Uterus (tissue), 4 donors: ENCODE measurements around the gene MTHFSD. TPM values are rescaled to one million over a fixed set of nuclear protein-coding genes. Genes with fewer than 3 reads are reported as not detected.
A peak's percentile ranks its signal among the peaks of the same experiment; 100 is the strongest.

Source experiments
- DNase-seq, 2 donors: peaks; one replicate each; pipeline ENCODE4 v3.0.0-alpha.2; 2019 to 2020
- H3K27ac ChIP-seq, 2 donors: fragments of 200-600 bp; sonication (generic); 1 replicate in 1 of 2; 2 replicates in 1 of 2; pipeline ENCODE4 v1.5.1; 2016 to 2018
- H3K27me3 ChIP-seq, 2 donors: fragments of 200-600 bp; sonication (generic); one replicate each; pipeline ENCODE4 v1.5.1; 2018 to 2019; ENCODE audit warnings: control low read depth in 1 of 2
- H3K36me3 ChIP-seq, 2 donors: fragments of 200-600 bp; sonication (generic); one replicate each; pipeline ENCODE4 v1.5.1; 2019; ENCODE audit warnings: control low read depth in 1 of 2
- H3K4me1 ChIP-seq, 2 donors: fragments of 200-600 bp; sonication (generic); one replicate each; pipeline ENCODE4 v1.5.1; 2018 to 2019; ENCODE audit warnings: control low read depth in 1 of 2
- H3K4me3 ChIP-seq, 2 donors: fragments of 200-600 bp; sonication (generic); 1 replicate in 1 of 2; 2 replicates in 1 of 2; pipeline ENCODE4 v1.5.1; 2018 to 2019; ENCODE audit warnings: mild to moderate bottlenecking in 1 of 2
- H3K9me3 ChIP-seq, 2 donors: fragments of 200-600 bp; sonication (generic); one replicate each; pipeline ENCODE4 v1.5.1; 2019; ENCODE audit warnings: control low read depth in 1 of 2
- CTCF ChIP-seq, 4 experiments: fragments of 200-600 bp in 2 of 4; fragments of 450-650 bp in 2 of 4; sonication (generic) in 2 of 4; IDR thresholded peaks; one replicate each; pipeline ENCODE4 v1.5.1; 2016 to 2019; ENCODE audit warnings: antibody characterized with exemption in 4 of 4, mild to moderate bottlenecking in 2 of 4, moderate library complexity in 1 of 4
- POLR2A ChIP-seq, 2 donors: fragments of 450-650 bp; IDR thresholded peaks; one replicate each; pipeline ENCODE4 v1.6.1; 2016; ENCODE audit warnings: antibody characterized with exemption in 2 of 2, mild to moderate bottlenecking in 1 of 2, moderate library complexity in 1 of 2
- intact Hi-C: fragments of 100-400 bp; cut with DNase I; formaldehyde crosslinking; loops from one replicate; pipeline ENCODE4 v1.15.1; 2023; ENCODE audit warnings: low total_unique reads
- total RNA-seq, 4 donors: library from RNA; depleted of rRNA in 3 of 4; stranded (reverse); fragments of >200 nt in 3 of 4; gene quantifications; one replicate each; pipeline versions ENCODE4 v1.1.0 to v1.2.4, GENCODE V29; 2014 to 2023
- donor health status: DM: yes; HTN: yes; CAD: no.

MTHFSD gene
- total RNA-seq, 4 donors from 2014 or later, result 2.9 to 26.0 (median 13.1) TPM

GRCh38 chr16:86566601-86566965 is 11.5 kb upstream of the MTHFSD start, which contains the start of gene FOXC2:
TSS of gene FOXC2 (plus strand) at chr16:86566829. CDS start at chr16:86567336, 507 bp downstream.
- Histone ChIP-seq H3K36me3 (no peaks in the 10 kb centered on the region), H3K27ac (peak within 1 kb of the TSS in 1 of 2 donors; percentile 31), H3K9me3 (no peaks in the 10 kb centered on the region), H3K4me1 (no peaks in the 10 kb centered on the region), H3K4me3 (peak within 1 kb of the TSS in 1 of 2 donors; percentile 8), H3K27me3 (peaks cover 16 to 52% of the 10 kb centered on the region in 2 donors)
- intact Hi-C loops, result loop anchor here (5.0 kb wide), 1 partner anchor 496 kb away; no protein-coding TSS in a partner anchor
- DNase-seq, result peak; percentile 67 to 69
- TF ChIP-seq POLR2A (IDR thresholded peaks at IDR 0.05) (peak in 1 of 2 donors; percentile 8), CTCF (IDR thresholded peaks at IDR 0.05) (no peak)

GRCh38 chr16:86565644-86566511 is 10.8 kb upstream of the MTHFSD start:
- DNase-seq, result no peak
- no peaks in the 10 kb centered on the region for H3K9me3 ChIP-seq
- H3K36me3 ChIP-seq, result no peaks in the 10 kb centered on the region
- intact Hi-C loops, result loop anchor here (5.0 kb wide), 1 partner anchor 496 kb away; no protein-coding TSS in a partner anchor
- H3K27ac ChIP-seq, result no peak overlapping the region
- TF ChIP-seq POLR2A (IDR thresholded peaks at IDR 0.05) (no peak), CTCF (IDR thresholded peaks at IDR 0.05) (no peak)
- H3K27me3 ChIP-seq, result peaks cover 16 to 48% of the 10 kb centered on the region in 2 donors
- H3K4me1 ChIP-seq, result no peaks in the 10 kb centered on the region
- H3K4me3 ChIP-seq, result no peak overlapping the region

GRCh38 chr16:86565181-86565631 is 10.2 kb upstream of the MTHFSD start:
- H3K9me3 ChIP-seq, result no peaks in the 10 kb centered on the region
- intact Hi-C loops, result loop anchor here (5.0 kb wide), 1 partner anchor 497 kb away; no protein-coding TSS in a partner anchor
- peaks cover 16 to 41% of the 10 kb centered on the region in 2 donors for H3K27me3 ChIP-seq
- no peak overlapping the region for H3K4me3 ChIP-seq
- H3K4me1 ChIP-seq, result no peaks in the 10 kb centered on the region
- DNase-seq, result no peak
- no peaks in the 10 kb centered on the region for H3K36me3 ChIP-seq
- no peak overlapping the region for H3K27ac ChIP-seq
- no peak for TF ChIP-seq POLR2A (IDR thresholded peaks at IDR 0.05)
- TF ChIP-seq CTCF (IDR thresholded peaks at IDR 0.05), result no peak

- intact Hi-C loops, result no loop called here
- peaks cover 9 to 26% of the 10 kb centered on the region in 2 donors for H3K27me3 ChIP-seq
- TF ChIP-seq CTCF (IDR thresholded peaks at IDR 0.05) (peak; percentile 98 to 100 (median 100)), POLR2A (IDR thresholded peaks at IDR 0.05) (no peak)
- no peak overlapping the region for H3K27ac ChIP-seq
- peak; percentile 83 to 88 for DNase-seq
- H3K9me3 ChIP-seq, result no peaks in the 10 kb centered on the region
- no peak overlapping the region for H3K4me3 ChIP-seq
- no peaks in the 10 kb centered on the region for H3K4me1 ChIP-seq
- H3K36me3 ChIP-seq, result no peaks in the 10 kb centered on the region
These were observed 8.7 kb upstream of the MTHFSD start for GRCh38 chr16:86563469-86564345.
